ENCODE results near the gene RABGAP1L. TPM values are rescaled to one million over a fixed set of nuclear protein-coding genes. Genes with fewer than 3 reads are reported as not detected.

RABGAP1L gene
- total and polyA plus RNA-seq, 2 donors (not counting 3 experiments of a cell fraction or from before 2014, with no cell fraction given): 6.4 to 22.2 TPM

- no peaks in the 10 kb centered on the region for H4K20me1 ChIP-seq (replicated peaks; ENCODE audit: control insufficient read depth, extremely low read depth, insufficient read depth, low read length)
- H3K9me3 ChIP-seq (replicated peaks; ENCODE audit: control insufficient read depth, insufficient read depth, low read length): no peaks in the 10 kb centered on the region
- no peak for FAIRE-seq
These were observed 7.4 kb downstream of the RABGAP1L start for GRCh38 chr1:174166530-174167264.

GRCh38 chr1:174167265-174167803 is 8.0 kb downstream of the RABGAP1L start:
- H3K9me1 ChIP-seq (replicated peaks; ENCODE audit: control insufficient read depth, extremely low read depth, insufficient read depth, low read length): no peaks in the 10 kb centered on the region
- ChIA-PET POLR2A (no interaction called here), CTCF (no interaction called here)
- DNase-seq (ENCODE audit: low read depth, low spot score): no peak
- no peak overlapping the region for H3K27ac ChIP-seq (ENCODE audit: insufficient read depth, low read depth, low read length)
- no peak overlapping the region for H3K4me3 ChIP-seq (replicated peaks in 1 of 3; ENCODE audit: insufficient read depth in 1 of 3, low read depth in 1 of 3, low read length in 3 of 3)
- BruUV-seq (replicated peaks): no TSS peak
- TF ChIP-seq EZH2 (IDR thresholded peaks at IDR 0.05; ENCODE audit: borderline replicate concordance, low read depth, low read length, severe bottlenecking) (no peak), POLR2AphosphoS5 (IDR thresholded peaks at IDR 0.05; ENCODE audit: insufficient read depth, low read depth, low read length) (no peak), POLR2A (IDR thresholded peaks at IDR 0.05; ENCODE audit: low read depth, low read length) (no peak), MAX (IDR thresholded peaks at IDR 0.05; ENCODE audit: insufficient read depth, insufficient read length) (no peak), FOS (IDR thresholded peaks at IDR 0.05; ENCODE audit: borderline replicate concordance, insufficient read depth, low read length) (no peak), GATA2 (IDR thresholded peaks at IDR 0.05; ENCODE audit: insufficient read depth, insufficient read length, low read depth, low read length) (no peak), JUN (IDR thresholded peaks at IDR 0.05; ENCODE audit: borderline replicate concordance, insufficient read depth, insufficient read length, low read depth) (no peak), MYC (IDR thresholded peaks at IDR 0.05; ENCODE audit: low read depth, low read length) (no peak), CTCF (IDR thresholded peaks at IDR 0.05; ENCODE audit: extremely low read depth in 1 of 2, insufficient read depth in 1 of 2, low read depth in 1 of 2, low read length in 2 of 2) (no peak)
- no peak overlapping the region for H2AFZ ChIP-seq (ENCODE audit: low read depth, low read length)
- no peak overlapping the region for H3K9ac ChIP-seq (replicated peaks; ENCODE audit: extremely low read depth, insufficient read depth, low read length)
- no peak overlapping the region for H3K4me2 ChIP-seq (ENCODE audit: insufficient read depth, low read length)
- no peaks in the 10 kb centered on the region for H4K20me1 ChIP-seq (replicated peaks; ENCODE audit: control insufficient read depth, extremely low read depth, insufficient read depth, low read length)
- H3K9me3 ChIP-seq (replicated peaks; ENCODE audit: control insufficient read depth, insufficient read depth, low read length): no peaks in the 10 kb centered on the region
- H3K79me2 ChIP-seq (ENCODE audit: control insufficient read depth, insufficient read depth, low read length): peaks cover under 1% of the 10 kb centered on the region
- intact Hi-C loops (cut with micrococcal nuclease) (no loop called here), dilution Hi-C loops (cut with MboI; ENCODE audit: extremely low pct_ligation_motif_present, low sequenced_read_pairs) (no loop called here)
- no peaks in the 10 kb centered on the region for H3K36me3 ChIP-seq (ENCODE audit: control insufficient read depth in 2 of 2, extremely low read depth in 1 of 2, insufficient read depth in 2 of 2, low read length in 2 of 2)
- no peaks in the 10 kb centered on the region for H3K27me3 ChIP-seq (ENCODE audit: control insufficient read depth in 2 of 2, insufficient read depth in 2 of 2, low read length in 2 of 2)
- H3K4me1 ChIP-seq (ENCODE audit: control insufficient read depth, extremely low read depth, insufficient read depth, low read length): no peaks in the 10 kb centered on the region
- no peak for FAIRE-seq

More at GRCh38 chr1:174166530-174167264, 7.4 kb downstream of the RABGAP1L start:
- TF ChIP-seq JUN (IDR thresholded peaks at IDR 0.05; ENCODE audit: borderline replicate concordance, insufficient read depth, insufficient read length, low read depth) (no peak), FOS (IDR thresholded peaks at IDR 0.05; ENCODE audit: borderline replicate concordance, insufficient read depth, low read length) (no peak), EZH2 (IDR thresholded peaks at IDR 0.05; ENCODE audit: borderline replicate concordance, low read depth, low read length, severe bottlenecking) (no peak), MYC (IDR thresholded peaks at IDR 0.05; ENCODE audit: low read depth, low read length) (no peak), GATA2 (IDR thresholded peaks at IDR 0.05; ENCODE audit: insufficient read depth, insufficient read length, low read depth, low read length) (no peak), MAX (IDR thresholded peaks at IDR 0.05; ENCODE audit: insufficient read depth, insufficient read length) (no peak), POLR2AphosphoS5 (IDR thresholded peaks at IDR 0.05; ENCODE audit: insufficient read depth, low read depth, low read length) (no peak), POLR2A (IDR thresholded peaks at IDR 0.05; ENCODE audit: low read depth, low read length) (no peak)
- BruUV-seq (replicated peaks): no TSS peak
- ChIA-PET CTCF (interaction anchor here (1.3 kb wide), 1 partner anchor 51 kb away, joined by 4 read pairs; no protein-coding TSS in a partner anchor), POLR2A (no interaction called here)
- Histone ChIP-seq H3K4me2 (ENCODE audit: insufficient read depth, low read length) (no peak overlapping the region), H3K36me3 (ENCODE audit: control insufficient read depth in 2 of 2, extremely low read depth in 1 of 2, insufficient read depth in 2 of 2, low read length in 2 of 2) (no peaks in the 10 kb centered on the region), H3K9ac (replicated peaks; ENCODE audit: extremely low read depth, insufficient read depth, low read length) (no peak overlapping the region), H3K4me1 (ENCODE audit: control insufficient read depth, extremely low read depth, insufficient read depth, low read length) (no peaks in the 10 kb centered on the region), H2AFZ (ENCODE audit: low read depth, low read length) (no peak overlapping the region), H3K27me3 (ENCODE audit: control insufficient read depth in 2 of 2, insufficient read depth in 2 of 2, low read length in 2 of 2) (no peaks in the 10 kb centered on the region), H3K9me1 (replicated peaks; ENCODE audit: control insufficient read depth, extremely low read depth, insufficient read depth, low read length) (no peaks in the 10 kb centered on the region), H3K27ac (ENCODE audit: insufficient read depth, low read depth, low read length) (no peak overlapping the region), H3K4me3 (replicated peaks in 1 of 3; ENCODE audit: insufficient read depth in 1 of 3, low read depth in 1 of 3, low read length in 3 of 3) (no peak overlapping the region), H3K79me2 (ENCODE audit: control insufficient read depth, insufficient read depth, low read length) (peaks cover 2% of the 10 kb centered on the region)
- dilution Hi-C loops (cut with MboI; ENCODE audit: extremely low pct_ligation_motif_present, low sequenced_read_pairs): no loop called here
- no peak for DNase-seq (ENCODE audit: low read depth, low spot score)
- intact Hi-C loops (cut with micrococcal nuclease): no loop called here

Data from endothelial cell of umbilical vein (primary cell).